Measurements from ENCODE around the gene CCSER1. TPM values are rescaled to one million over a fixed set of nuclear protein-coding genes. Genes with fewer than 3 reads are reported as not detected.

Gene CCSER1
- total RNA-seq, 4 donors from 2014 or later: 4.0 to 6.0 (median 4.8) TPM

DNA sequence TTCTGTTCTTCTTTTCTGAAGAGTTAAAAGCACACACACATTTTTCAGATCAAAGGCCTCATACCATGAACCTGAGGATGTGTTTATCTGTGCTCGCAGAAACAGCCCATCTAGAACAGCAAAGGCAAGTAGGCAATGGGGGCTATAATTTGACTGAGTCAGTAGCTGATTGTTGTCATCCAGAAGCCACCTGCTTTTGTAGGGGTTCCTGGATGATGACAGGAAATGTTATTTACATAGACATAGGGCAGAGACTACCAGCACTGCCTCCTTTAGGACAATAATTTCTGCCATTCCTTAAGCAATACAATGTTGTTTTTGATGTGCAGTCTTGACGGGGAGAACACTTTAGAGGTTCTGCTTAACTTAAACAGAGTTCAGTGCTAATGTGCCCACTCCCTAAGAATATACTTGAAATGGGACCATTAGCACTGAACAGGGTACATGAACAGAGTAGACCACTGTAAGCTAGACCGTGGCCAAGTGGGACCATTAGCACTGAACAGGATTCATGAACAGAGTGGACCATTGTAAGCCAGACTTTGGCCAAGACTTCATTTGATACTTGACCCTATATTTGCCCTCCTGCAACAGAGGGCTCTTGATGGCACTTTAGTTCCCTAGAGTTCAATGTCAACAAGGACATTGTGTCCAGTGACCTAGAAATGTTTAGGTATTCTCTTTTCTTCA, 42.8 kb upstream of the CCSER1 start:
- Histone ChIP-seq H3K4me3 (no peak overlapping the region), H3K27ac (no peak overlapping the region), H3K9me3 (no peaks in the 10 kb centered on the region), H3K36me3 (no peaks in the 10 kb centered on the region), H3K27me3 (no peaks in the 10 kb centered on the region), H3K4me1 (no peaks in the 10 kb centered on the region)
- DNase-seq (ENCODE audit: low spot score in 2 of 2): no peak
- TF ChIP-seq EP300 (IDR thresholded peaks at IDR 0.05) (no peak), POLR2A (IDR thresholded peaks at IDR 0.05) (no peak)
- TF ChIP-seq, protein P1, sequence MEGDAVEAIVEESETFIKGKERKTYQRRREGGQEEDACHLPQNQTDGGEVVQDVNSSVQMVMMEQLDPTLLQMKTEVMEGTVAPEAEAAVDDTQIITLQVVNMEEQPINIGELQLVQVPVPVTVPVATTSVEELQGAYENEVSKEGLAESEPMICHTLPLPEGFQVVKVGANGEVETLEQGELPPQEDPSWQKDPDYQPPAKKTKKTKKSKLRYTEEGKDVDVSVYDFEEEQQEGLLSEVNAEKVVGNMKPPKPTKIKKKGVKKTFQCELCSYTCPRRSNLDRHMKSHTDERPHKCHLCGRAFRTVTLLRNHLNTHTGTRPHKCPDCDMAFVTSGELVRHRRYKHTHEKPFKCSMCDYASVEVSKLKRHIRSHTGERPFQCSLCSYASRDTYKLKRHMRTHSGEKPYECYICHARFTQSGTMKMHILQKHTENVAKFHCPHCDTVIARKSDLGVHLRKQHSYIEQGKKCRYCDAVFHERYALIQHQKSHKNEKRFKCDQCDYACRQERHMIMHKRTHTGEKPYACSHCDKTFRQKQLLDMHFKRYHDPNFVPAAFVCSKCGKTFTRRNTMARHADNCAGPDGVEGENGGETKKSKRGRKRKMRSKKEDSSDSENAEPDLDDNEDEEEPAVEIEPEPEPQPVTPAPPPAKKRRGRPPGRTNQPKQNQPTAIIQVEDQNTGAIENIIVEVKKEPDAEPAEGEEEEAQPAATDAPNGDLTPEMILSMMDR (IDR thresholded peaks at IDR 0.05): no peak
- 71 to 72% methylated on average over 3 of the region's 3 CpGs for WGBS, 2 donors

DNA sequence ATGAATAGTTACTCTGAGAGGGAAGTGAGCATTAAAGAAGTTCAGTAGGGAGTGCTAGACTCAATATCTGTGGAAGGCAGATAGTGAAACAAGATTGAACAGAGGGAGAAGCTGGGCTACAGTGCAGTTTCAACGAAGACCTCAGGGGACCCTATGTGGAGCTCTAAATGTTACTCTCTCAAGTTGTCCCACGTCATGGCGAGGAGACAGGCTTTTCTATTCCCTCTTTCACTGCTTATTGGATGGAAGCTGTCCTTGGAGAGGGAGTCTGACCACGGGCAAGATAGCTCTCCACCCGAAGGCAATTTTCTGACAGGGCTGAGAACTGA, 42.3 kb upstream of the CCSER1 start:
- Histone ChIP-seq H3K36me3 (no peaks in the 10 kb centered on the region), H3K4me1 (no peaks in the 10 kb centered on the region), H3K27ac (no peak overlapping the region), H3K9me3 (no peaks in the 10 kb centered on the region), H3K4me3 (no peak overlapping the region), H3K27me3 (no peaks in the 10 kb centered on the region)
- TF ChIP-seq, protein P1 (IDR thresholded peaks at IDR 0.05): no peak
- TF ChIP-seq EP300 (IDR thresholded peaks at IDR 0.05): no peak
- TF ChIP-seq POLR2A (IDR thresholded peaks at IDR 0.05): no peak
- DNase-seq (ENCODE audit: low spot score in 2 of 2): no peak
- 65 to 81% methylated on average over 5 of the region's 5 CpGs for WGBS, 2 donors

DNA sequence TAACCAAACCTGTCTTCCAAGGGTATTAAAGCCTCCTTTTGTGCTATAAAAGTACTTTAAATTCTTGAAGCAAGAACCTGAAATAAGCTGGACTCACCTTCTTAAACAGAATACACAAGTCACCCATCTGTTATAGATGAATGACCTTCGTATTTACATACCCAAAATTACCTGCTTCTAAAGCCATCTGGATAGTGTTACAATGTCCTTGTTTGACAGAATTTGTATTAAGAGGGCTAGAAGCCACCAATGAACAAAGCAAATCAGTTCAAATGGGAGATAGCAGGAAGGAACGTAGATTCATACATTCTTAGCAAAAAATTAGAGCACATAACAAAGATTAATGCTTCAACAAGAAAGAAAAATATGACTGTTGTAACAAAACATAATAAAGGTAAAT, 33.7 kb upstream of the CCSER1 start:
- Histone ChIP-seq H3K36me3 (no peaks in the 10 kb centered on the region), H3K27ac (no peak overlapping the region), H3K4me3 (no peak overlapping the region), H3K4me1 (no peaks in the 10 kb centered on the region), H3K27me3 (no peaks in the 10 kb centered on the region), H3K9me3 (no peaks in the 10 kb centered on the region)
- WGBS, 2 donors: 76 to 80% methylated on average over 2 of the region's 2 CpGs
- TF ChIP-seq, protein P1 (IDR thresholded peaks at IDR 0.05): no peak
- TF ChIP-seq POLR2A (IDR thresholded peaks at IDR 0.05) (no peak), EP300 (IDR thresholded peaks at IDR 0.05) (no peak)
- no peak for DNase-seq (ENCODE audit: low spot score in 2 of 2)

DNA sequence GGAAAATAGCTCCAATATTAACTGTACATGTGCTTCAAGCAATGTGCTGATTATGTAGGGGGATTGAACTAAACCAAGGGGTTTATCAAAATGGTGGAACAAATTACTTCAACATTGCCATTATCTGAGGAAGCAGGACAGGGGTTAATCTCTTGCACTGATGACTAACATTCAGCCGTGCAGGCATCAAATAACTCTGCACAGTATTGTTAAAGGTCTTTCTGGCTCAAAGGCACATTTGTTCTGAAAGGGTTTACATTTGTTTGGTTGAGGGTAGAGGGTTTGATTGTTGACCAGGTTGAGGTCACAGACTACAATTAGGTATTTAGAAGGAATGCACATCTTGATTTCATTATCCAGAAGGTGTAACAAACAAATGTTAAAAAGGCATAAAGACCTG, 32.2 kb upstream of the CCSER1 start:
- DNase-seq (ENCODE audit: low spot score in 2 of 2): no peak
- TF ChIP-seq EP300 (IDR thresholded peaks at IDR 0.05) (no peak), POLR2A (IDR thresholded peaks at IDR 0.05) (no peak)
- TF ChIP-seq, protein P1 (IDR thresholded peaks at IDR 0.05): no peak
- 0 to 11% methylated on average over 1 of the region's 1 CpG for WGBS, 2 donors
- Histone ChIP-seq H3K4me3 (no peak overlapping the region), H3K27ac (no peak overlapping the region), H3K4me1 (no peaks in the 10 kb centered on the region), H3K9me3 (no peaks in the 10 kb centered on the region), H3K27me3 (no peaks in the 10 kb centered on the region), H3K36me3 (no peaks in the 10 kb centered on the region)

DNA sequence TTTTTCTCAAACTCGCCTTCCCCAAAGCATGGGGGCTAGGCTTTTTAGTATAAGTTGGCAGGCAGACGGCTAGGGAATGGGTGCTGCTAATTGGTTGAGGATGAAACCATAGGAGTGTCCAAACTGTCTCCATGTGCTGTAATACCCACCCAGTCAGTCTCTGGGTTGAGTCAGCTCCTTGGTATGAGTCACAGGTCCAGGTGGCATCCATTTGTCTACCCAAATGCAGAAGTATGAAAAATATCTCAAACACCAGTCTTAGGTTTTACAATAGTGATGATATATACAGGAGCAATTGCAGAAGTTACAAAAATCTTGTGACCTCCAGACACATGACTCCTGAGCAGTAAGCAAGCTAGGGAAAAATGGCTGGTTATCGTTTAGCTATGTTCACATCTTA, 27.4 kb upstream of the CCSER1 start:
- 78 to 84% methylated on average over 3 of the region's 3 CpGs for WGBS, 2 donors
- H3K27ac ChIP-seq: no peak overlapping the region
- H3K4me1 ChIP-seq: no peaks in the 10 kb centered on the region
- H3K27me3 ChIP-seq: no peaks in the 10 kb centered on the region
- TF ChIP-seq EP300 (IDR thresholded peaks at IDR 0.05) (no peak), POLR2A (IDR thresholded peaks at IDR 0.05) (no peak)
- TF ChIP-seq, protein P1 (IDR thresholded peaks at IDR 0.05): no peak
- no peak overlapping the region for H3K4me3 ChIP-seq
- no peaks in the 10 kb centered on the region for H3K36me3 ChIP-seq
- DNase-seq (ENCODE audit: low spot score in 2 of 2): no peak
- H3K9me3 ChIP-seq: no peaks in the 10 kb centered on the region
